DOHH2 (cell line): ENCODE data around the gene HSD17B14.

ENCODE experiments used
- CTCF ChIP-seq: fragments of 200-600 bp; sonication (generic); IDR thresholded peaks from one replicate; pipeline ENCODE4 v1.5.1; 2014; ENCODE audit warnings: antibody characterized with exemption, mild to moderate bottlenecking, low read depth, low read length; ENCODE audit not compliant: poor library complexity, severe bottlenecking
- EZH2phosphoT487 ChIP-seq: fragments of 200-600 bp; sonication (generic); IDR thresholded peaks from 2 replicates; pipeline ENCODE4 v1.6.1; 2017; ENCODE audit warnings: borderline replicate concordance, mild to moderate bottlenecking, antibody characterized with exemption, low read length, moderate library complexity, mixed read lengths

DNA sequence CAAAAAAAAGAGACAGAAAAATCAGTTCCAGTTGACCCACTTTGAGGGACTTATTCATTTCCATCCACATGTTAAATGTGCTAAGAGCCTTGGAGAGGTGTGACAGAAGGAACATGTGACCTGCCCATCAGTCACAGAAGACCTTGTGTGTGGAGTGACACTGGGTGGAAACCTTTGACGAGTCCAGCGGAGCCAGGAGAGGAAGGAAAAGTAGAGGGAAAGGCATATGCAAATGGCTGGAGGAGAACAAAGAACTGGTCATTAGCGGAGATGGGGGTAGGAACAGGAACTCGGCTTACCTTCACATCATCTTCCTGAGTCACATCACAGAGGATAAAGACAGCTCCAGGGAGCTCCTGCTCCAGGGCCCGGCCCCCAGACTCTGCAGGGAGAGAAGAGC, 2.3 kb downstream of the HSD17B14 start:
- TF ChIP-seq CTCF: no peak
- TF ChIP-seq EZH2phosphoT487: no peak
